NOMO-1 treated with DMSO at 0.1 percent for 48 hours (cell line): ENCODE data around the gene NCEH1.
A peak's percentile ranks its signal among the peaks of the same experiment; 100 is the strongest.
"Not testable (repeated sequence)": the region's sequence is repeated elsewhere in the genome, so short reads cannot be mapped to it uniquely, and the experiment has no call there.

Experiments
- DNase-seq: peaks from one replicate; lab custom pipeline; 2025; ENCODE audit not compliant: unreplicated experiment; lab: John Stamatoyannopoulos, UW

The NCEH1 gene

GRCh38 chr3:172676196-172676922 lies 34.5 kb downstream of the NCEH1 start:
- DNase-seq = no peak

- DNase-seq = peak; percentile 79
Observed at GRCh38 chr3:172675441-172676193, 35.2 kb downstream of the NCEH1 start.

- peak; percentile 89 for DNase-seq
Observed at GRCh38 chr3:172673210-172673679, 37.6 kb downstream of the NCEH1 start.

GRCh38 chr3:172669021-172669420 lies 41.8 kb downstream of the NCEH1 start:
- DNase-seq = no peak

GRCh38 chr3:172666873-172667694 lies 43.8 kb downstream of the NCEH1 start:
- DNase-seq = peak; percentile 93

- peak; percentile 25 for DNase-seq
Observed at GRCh38 chr3:172666181-172666872, 44.5 kb downstream of the NCEH1 start.

GRCh38 chr3:172665510-172665909 lies 45.4 kb downstream of the NCEH1 start:
- not testable (repeated sequence) for DNase-seq

- DNase-seq = not testable (repeated sequence)
Observed at GRCh38 chr3:172660421-172660820, 50.4 kb downstream of the NCEH1 start.

- no peak for DNase-seq
Observed at GRCh38 chr3:172659246-172660002, 51.4 kb downstream of the NCEH1 start.

GRCh38 chr3:172658344-172659245 lies 52.3 kb downstream of the NCEH1 start:
- DNase-seq = no peak

- DNase-seq = no peak
Observed at GRCh38 chr3:172656602-172657001, 54.3 kb downstream of the NCEH1 start.

GRCh38 chr3:172655388-172655787 lies 55.5 kb downstream of the NCEH1 start:
- DNase-seq = no peak

- no peak for DNase-seq
Observed at GRCh38 chr3:172654470-172654869, 56.4 kb downstream of the NCEH1 start.

GRCh38 chr3:172653004-172653572 lies 57.8 kb downstream of the NCEH1 start:
- no peak for DNase-seq

- no peak for DNase-seq
Observed at GRCh38 chr3:172651936-172652625, 58.8 kb downstream of the NCEH1 start.

GRCh38 chr3:172649987-172650386 lies 60.9 kb downstream of the NCEH1 start:
- DNase-seq = no peak

- peak; percentile 92 for DNase-seq
Observed at GRCh38 chr3:172648747-172649146, 62.1 kb downstream of the NCEH1 start.

GRCh38 chr3:172647823-172648222 lies 63.0 kb downstream of the NCEH1 start:
- no peak for DNase-seq
